K562 (cell line): Measurements from ENCODE around the gene MRPL40. TPM values are rescaled to one million over a fixed set of nuclear protein-coding genes. Genes with fewer than 3 reads are reported as not detected.
A peak's percentile ranks its signal among the peaks of the same experiment; 100 is the strongest.

Source experiments
- HNRNPUL1 ChIP-seq: fragments of 200-400 bp; formaldehyde crosslinking; IDR thresholded peaks from 2 replicates; pipeline ENCODE4 v1.6.1; 2017; ENCODE audit warnings: low read length
- MEIS2 ChIP-seq: fragments of 450-650 bp; IDR thresholded peaks from 2 replicates; pipeline ENCODE4 v1.6.1; 2014; ENCODE audit warnings: mild to moderate bottlenecking; ENCODE audit not compliant: partially characterized antibody
- NR0B1 ChIP-seq: fragments of 450-650 bp; IDR thresholded peaks from one replicate; pipeline ENCODE4 v1.6.1; 2018; ENCODE audit warnings: mild to moderate bottlenecking, moderate library complexity; ENCODE audit not compliant: partially characterized antibody
- POLR3G ChIP-seq: IDR thresholded peaks from 2 replicates; pipeline ENCODE4 v1.6.1; 2011; ENCODE audit not compliant: insufficient read length, insufficient replicate concordance; ENCODE audit errors: extremely low read depth
- THRB ChIP-seq: fragments of 450-650 bp; formaldehyde crosslinking; conservative IDR thresholded peaks from 2 replicates; pipeline ENCODE4 v1.4.0; 2022; ENCODE audit warnings: mild to moderate bottlenecking, missing genetic modification characterization
- ZC3H8 ChIP-seq: fragments of 450-650 bp; IDR thresholded peaks from 2 replicates; pipeline ENCODE4 v1.6.1; 2017
- ZNF592 ChIP-seq: fragments of 450-650 bp; IDR thresholded peaks from 2 replicates; pipeline ENCODE4 v1.6.1; 2017; ENCODE audit warnings: antibody characterized with exemption, mild to moderate bottlenecking
- polyA plus RNA-seq, 8 experiments: library from polyadenylated mRNA; depleted of rRNA in 4 of 8; stranded (reverse) in 5 of 8; unstranded in 3 of 8; fragments of >200 nt; fragmentation: Nextera tagmentation in 2 of 8; fragmentation: Illumina TruSeq in 1 of 8; extraction: Ambion mirVana in 2 of 8; extraction: Trizol in 1 of 8; gene quantifications; 2 replicates each; pipeline versions ENCODE4 v1.2.1 to v1.2.3, GENCODE V29; 2011 to 2014; ENCODE audit warnings: inconsistent platforms in 1 of 8, missing spikeins in 1 of 8
- total RNA-seq, 7 experiments: library from RNA; depleted of rRNA in 6 of 7; stranded (reverse); fragments of >200 nt in 6 of 7; fragmentation: Illumina TruSeq in 2 of 7; extraction: Trizol in 2 of 7; gene quantifications; 2 replicates each; pipeline versions ENCODE4 v1.2.1 to v1.2.3, GENCODE V29; 2011 to 2021; ENCODE audit warnings: low replicate concordance in 1 of 7
- TF ChIP-seq, protein P1 (sequence below): fragments of 450-650 bp; formaldehyde crosslinking; IDR thresholded peaks from 2 replicates; pipeline ENCODE4 v1.4.0; 2020; ENCODE audit warnings: mild to moderate bottlenecking, moderate library complexity
- TF ChIP-seq, protein P2 (sequence below): fragments of 200-800 bp; sonication (Bioruptor generic); IDR thresholded peaks from 2 replicates; pipeline ENCODE4 v1.6.1; 2017; ENCODE audit warnings: missing genetic modification characterization, missing compliant biosample characterization
- TF ChIP-seq, protein P3 (sequence below): fragments of 450-650 bp; formaldehyde crosslinking; IDR thresholded peaks from 2 replicates; pipeline ENCODE4 v1.4.0; 2022; ENCODE audit warnings: mild to moderate bottlenecking, moderate library complexity
- TF ChIP-seq, protein P4 (sequence below): sonication (generic); formaldehyde crosslinking; IDR thresholded peaks from 2 replicates; pipeline ENCODE4 v1.8.0; 2022; ENCODE audit warnings: mild to moderate bottlenecking, low read depth, missing genetic modification reagents

Gene MRPL40
- total and polyA plus RNA-seq, 9 of the 15 experiments (the other 6 are each of a cell fraction or from before 2014, with no cell fraction given): 132 to 652 (median 208) TPM

DNA sequence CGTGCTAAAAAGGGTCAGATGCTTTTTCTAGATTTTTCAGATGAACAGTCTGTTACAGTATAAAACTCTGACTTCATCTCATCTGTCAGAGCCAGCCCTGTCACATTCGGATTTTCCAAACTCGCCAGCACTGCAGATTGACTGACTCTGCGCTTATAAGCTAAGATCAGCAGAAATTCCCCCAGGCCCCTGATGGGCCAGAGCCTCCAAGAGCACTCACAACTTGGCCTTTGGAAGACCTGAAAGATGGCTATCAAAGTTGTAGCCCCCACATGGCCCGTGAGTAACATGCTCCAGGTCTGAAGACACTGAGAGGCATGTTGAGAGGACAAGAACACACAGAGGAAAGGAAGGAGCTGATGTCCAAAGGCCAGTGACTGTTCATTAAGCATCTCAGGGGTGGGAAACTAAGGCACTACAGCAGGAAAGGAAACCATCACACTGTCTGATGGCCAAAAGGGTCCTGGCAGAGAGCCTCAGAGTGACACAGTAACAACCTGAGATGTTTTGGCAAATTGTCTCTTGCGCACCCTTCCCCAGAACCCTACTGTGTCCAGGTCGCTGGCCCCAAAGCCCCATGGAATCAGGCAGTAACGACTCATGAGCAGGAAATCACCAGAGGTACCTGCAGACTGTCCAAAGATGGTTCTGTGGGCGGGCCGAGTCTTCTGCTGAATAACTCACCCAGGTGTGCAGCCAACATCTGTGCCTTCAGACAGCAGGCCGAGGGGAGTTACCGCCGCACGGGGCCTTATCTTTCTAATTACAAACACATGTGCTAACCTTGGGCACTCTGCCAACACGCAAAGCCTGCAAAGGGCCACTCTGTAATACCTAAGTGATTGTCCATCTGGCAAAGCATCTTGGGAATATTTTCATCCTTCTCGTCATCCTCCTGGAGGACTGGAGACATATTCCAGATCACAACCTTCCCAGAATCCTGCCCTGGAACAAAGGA is 24.4 kb upstream of the MRPL40 start (continued):
- TF ChIP-seq, protein P1, sequence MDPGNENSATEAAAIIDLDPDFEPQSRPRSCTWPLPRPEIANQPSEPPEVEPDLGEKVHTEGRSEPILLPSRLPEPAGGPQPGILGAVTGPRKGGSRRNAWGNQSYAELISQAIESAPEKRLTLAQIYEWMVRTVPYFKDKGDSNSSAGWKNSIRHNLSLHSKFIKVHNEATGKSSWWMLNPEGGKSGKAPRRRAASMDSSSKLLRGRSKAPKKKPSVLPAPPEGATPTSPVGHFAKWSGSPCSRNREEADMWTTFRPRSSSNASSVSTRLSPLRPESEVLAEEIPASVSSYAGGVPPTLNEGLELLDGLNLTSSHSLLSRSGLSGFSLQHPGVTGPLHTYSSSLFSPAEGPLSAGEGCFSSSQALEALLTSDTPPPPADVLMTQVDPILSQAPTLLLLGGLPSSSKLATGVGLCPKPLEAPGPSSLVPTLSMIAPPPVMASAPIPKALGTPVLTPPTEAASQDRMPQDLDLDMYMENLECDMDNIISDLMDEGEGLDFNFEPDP (CRISPR knock-in tag): no peak
- TF ChIP-seq, protein P2, sequence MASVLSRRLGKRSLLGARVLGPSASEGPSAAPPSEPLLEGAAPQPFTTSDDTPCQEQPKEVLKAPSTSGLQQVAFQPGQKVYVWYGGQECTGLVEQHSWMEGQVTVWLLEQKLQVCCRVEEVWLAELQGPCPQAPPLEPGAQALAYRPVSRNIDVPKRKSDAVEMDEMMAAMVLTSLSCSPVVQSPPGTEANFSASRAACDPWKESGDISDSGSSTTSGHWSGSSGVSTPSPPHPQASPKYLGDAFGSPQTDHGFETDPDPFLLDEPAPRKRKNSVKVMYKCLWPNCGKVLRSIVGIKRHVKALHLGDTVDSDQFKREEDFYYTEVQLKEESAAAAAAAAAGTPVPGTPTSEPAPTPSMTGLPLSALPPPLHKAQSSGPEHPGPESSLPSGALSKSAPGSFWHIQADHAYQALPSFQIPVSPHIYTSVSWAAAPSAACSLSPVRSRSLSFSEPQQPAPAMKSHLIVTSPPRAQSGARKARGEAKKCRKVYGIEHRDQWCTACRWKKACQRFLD (CRISPR knock-in tag): peak; percentile 97
- TF ChIP-seq THRB (CRISPR knock-in tag): no peak; the same call in 1 of the 2 replicates
- no peak for TF ChIP-seq ZC3H8
- peak; percentile 20 for TF ChIP-seq MEIS2
- no peak; the same call in 1 of the 2 replicates for TF ChIP-seq HNRNPUL1
- no peak for TF ChIP-seq NR0B1
- TF ChIP-seq ZNF592: peak; percentile 87; the same call in 1 of the 2 replicates
- TF ChIP-seq, protein P3, sequence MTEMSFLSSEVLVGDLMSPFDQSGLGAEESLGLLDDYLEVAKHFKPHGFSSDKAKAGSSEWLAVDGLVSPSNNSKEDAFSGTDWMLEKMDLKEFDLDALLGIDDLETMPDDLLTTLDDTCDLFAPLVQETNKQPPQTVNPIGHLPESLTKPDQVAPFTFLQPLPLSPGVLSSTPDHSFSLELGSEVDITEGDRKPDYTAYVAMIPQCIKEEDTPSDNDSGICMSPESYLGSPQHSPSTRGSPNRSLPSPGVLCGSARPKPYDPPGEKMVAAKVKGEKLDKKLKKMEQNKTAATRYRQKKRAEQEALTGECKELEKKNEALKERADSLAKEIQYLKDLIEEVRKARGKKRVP (CRISPR knock-in tag): no peak
- no peak for TF ChIP-seq POLR3G
- TF ChIP-seq, protein P4, sequence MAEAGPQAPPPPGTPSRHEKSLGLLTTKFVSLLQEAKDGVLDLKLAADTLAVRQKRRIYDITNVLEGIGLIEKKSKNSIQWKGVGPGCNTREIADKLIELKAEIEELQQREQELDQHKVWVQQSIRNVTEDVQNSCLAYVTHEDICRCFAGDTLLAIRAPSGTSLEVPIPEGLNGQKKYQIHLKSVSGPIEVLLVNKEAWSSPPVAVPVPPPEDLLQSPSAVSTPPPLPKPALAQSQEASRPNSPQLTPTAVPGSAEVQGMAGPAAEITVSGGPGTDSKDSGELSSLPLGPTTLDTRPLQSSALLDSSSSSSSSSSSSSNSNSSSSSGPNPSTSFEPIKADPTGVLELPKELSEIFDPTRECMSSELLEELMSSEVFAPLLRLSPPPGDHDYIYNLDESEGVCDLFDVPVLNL (CRISPR knock-in tag): peak; percentile 67; the same call in 1 of the 2 replicates
